GM19455 (cell line): Measurements from ENCODE around the gene COL24A1.
"Not testable (repeated sequence)": the region's sequence is repeated elsewhere in the genome, so short reads cannot be mapped to it uniquely, and the experiment has no call there.

Experiments
- ATAC-seq: cut with Tn5 transposase; IDR thresholded peaks from one replicate; pipeline ENCODE4 v1.9.1; 2021; ENCODE audit not compliant: unreplicated experiment

The COL24A1 gene

GRCh38 chr1:86084998-86085397 lies 71.6 kb downstream of the COL24A1 start:
- ATAC-seq: no peak

DNA sequence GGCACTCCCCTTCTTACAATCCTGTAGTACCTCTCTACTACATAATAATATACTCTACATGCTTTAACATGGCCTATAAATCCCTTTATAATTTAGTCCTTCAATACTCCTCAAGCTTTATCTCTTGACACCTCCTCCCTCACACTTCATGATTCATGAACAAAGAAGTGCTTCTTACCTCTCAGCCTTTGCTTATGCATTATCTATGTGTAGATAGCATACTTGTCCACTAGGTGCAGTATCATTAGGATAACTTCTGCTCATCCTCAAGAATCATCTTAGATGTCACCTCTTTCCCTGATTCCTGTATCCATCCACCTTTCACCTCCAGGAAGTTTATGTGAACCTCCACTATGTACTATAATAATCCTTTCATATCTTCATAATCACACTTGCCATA lies 74.4 kb downstream of the COL24A1 start:
- no peak for ATAC-seq

DNA sequence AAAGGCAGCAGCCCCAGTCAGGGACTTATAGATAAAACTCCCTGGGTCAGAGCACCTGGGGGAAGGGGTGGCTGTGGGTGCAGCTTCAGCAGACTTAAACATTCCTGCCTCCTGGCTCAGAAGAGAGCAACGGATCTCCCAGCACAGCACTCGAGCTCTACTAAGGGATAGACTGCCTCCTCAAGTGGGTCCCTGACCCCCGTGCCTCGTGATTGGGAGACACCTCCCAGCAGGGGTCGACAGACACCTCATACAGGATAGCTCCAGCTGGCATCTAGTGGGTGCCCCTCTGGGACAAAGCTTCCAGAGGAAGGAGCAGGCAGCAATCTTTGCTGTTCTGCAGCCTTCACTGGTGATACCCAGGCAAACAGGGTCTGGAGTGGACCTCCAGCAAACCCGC lies 84.1 kb downstream of the COL24A1 start:
- ATAC-seq: not testable (repeated sequence)

DNA sequence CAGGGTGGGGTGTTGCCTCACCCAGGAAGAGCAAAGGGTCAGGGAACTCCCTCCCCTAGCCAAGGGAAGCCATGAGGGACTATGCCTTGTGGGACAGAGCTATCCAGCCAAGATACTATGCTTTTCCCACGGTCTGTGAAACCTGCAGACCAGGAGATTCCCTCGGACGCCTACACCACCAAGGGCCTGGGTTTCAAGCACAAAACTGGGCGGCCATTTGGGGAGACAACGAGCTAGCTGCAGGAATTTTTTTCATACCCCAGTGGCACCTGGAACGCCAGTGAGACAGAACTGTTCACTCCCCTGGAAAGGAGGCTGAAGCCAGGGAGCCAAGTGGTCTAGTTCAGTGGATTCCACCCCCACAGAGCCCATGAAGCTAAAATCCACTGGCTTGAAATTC lies 84.7 kb downstream of the COL24A1 start:
- not testable (repeated sequence) for ATAC-seq

GRCh38 chr1:86069757-86070145 lies 86.8 kb downstream of the COL24A1 start:
- ATAC-seq: no peak

DNA sequence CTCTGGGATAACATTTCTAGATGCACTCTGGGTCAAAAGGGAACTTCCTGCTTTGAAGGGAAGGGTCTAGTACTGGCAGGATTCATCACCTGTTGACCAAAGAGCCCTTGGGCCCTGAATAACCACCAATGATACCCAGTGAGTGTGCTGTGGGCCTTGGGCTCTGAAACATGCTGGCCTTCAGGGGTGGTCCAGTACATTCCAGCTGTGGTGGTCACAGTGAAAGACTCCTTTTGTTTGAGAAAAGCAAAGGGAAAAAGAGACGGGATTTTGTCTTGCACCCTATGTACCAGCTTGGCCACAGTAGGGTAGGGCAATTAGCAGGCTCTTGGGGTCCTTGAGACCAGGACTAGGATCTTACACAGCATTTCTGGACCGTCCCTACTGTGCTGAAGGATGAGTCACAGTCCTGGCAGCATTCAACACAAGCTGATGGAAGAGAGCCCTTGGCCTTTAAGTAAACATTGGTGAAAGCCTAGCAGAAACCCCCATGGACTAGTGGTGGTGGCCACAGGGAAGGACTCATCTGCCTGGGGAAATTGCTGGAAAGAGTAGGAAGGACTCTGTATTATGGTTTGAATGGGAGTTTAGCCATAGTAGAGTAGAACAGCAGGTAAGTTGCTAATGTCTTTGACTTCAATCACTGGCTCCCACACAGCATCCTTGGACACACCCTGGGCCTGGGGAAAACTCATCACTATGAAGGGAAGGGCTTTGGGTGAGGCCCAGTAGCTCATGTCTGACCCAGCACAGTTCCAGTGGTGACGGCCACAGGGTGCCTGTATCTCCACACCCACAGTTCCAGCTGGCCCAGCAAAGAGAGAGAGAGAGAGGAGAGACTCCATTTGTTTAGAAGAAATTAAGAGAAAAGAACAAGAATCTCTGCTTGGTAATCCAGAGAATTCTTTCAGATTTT lies 87.5 kb downstream of the COL24A1 start:
- ATAC-seq: no peak

DNA sequence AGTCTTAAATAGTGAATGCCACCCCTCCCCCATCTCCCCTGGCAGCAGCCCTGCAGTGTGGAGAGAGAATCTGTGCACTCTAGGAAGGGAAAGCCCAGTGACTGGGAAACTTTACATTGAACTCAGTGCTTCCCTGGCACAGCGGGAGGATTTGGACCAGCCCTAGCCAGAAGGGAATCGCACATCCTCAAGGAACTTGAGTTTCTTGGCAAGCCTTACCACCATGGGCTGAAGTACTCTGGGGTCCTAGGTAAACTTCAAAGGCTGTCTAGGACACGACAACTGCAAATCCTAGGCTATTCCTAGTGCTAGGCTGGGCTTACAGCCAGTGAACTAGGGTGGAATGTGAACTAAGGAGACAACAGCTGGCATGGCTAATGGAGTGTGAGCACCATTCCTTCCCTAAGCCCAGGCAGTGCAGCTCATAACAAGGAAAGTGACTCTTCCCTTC lies 88.3 kb downstream of the COL24A1 start:
- ATAC-seq: no peak

DNA sequence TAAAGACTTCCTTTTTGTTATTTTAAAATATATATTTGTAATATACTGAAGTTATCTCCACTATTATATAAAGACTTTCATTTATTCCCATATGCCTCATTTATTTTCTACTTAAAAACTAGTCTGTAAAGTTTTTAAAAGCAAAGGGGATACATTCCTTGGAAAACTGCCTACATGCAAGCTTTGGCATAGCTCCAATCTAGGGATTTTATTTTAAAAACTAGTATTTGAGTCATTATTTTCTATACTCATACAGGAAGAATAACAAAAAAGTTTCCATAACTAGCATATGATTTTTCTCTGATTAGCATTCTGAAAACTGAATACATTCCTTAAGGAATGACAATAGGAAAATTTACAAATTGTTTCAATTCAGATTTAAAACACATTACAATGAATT lies 88.9 kb downstream of the COL24A1 start:
- ATAC-seq: no peak

- no peak for ATAC-seq
These were observed 91.7 kb downstream of the COL24A1 start for GRCh38 chr1:86064899-86065298.

GRCh38 chr1:86063721-86064120 lies 92.9 kb downstream of the COL24A1 start:
- ATAC-seq: no peak

DNA sequence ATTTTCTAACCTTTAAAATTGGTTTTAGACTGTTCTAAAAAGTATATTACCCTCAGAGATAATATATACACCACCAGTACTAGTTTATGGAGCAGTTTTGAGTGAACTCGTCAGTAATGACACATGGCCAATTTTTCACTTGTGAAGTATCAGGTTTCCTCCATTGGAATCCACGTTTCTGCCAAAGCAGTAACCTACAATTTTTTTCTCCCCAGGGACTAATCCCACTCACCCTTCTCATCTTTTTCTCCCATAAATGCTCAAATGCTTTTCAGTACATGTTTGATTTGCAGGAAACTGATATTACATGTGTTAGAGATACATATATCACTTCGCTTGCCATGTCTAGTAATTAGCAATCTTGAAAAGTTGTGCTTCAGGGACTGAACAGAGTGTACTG lies 94.1 kb downstream of the COL24A1 start:
- no peak for ATAC-seq

- ATAC-seq: peak; percentile 60
These were observed 95.0 kb downstream of the COL24A1 start for GRCh38 chr1:86061551-86061990.

DNA sequence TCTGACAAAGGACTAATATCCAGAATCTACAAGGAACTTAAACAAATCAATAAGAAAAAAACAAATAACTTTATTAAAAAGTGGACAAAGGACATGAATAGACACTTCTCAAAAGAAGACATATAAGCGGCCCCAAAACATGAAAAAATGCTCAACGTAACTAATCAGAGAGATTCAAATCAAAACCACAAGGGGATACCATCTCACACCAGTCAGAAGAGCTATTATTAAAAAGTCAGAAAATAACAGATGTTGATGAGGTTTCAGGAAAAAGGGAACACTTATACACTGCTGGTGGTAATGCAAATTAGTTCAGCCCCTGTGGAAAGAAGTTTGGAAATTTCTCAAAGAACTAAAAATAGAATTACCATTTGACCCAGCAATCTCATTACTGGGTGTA lies 102.2 kb downstream of the COL24A1 start:
- ATAC-seq: no peak

GRCh38 chr1:86052948-86053698 lies 103.4 kb downstream of the COL24A1 start:
- ATAC-seq: peak; percentile 70

- no peak for ATAC-seq
These were observed 121.5 kb downstream of the COL24A1 start for GRCh38 chr1:86035101-86035500.

GRCh38 chr1:86030180-86030579 lies 126.4 kb downstream of the COL24A1 start:
- no peak for ATAC-seq

- peak; percentile 50 for ATAC-seq
These were observed 138.2 kb downstream of the COL24A1 start for GRCh38 chr1:86018283-86018923.

- ATAC-seq: peak; percentile 70
These were observed 140.4 kb downstream of the COL24A1 start for GRCh38 chr1:86016076-86016759.

- ATAC-seq: no peak
These were observed 141.2 kb downstream of the COL24A1 start for GRCh38 chr1:86015375-86015774.

DNA sequence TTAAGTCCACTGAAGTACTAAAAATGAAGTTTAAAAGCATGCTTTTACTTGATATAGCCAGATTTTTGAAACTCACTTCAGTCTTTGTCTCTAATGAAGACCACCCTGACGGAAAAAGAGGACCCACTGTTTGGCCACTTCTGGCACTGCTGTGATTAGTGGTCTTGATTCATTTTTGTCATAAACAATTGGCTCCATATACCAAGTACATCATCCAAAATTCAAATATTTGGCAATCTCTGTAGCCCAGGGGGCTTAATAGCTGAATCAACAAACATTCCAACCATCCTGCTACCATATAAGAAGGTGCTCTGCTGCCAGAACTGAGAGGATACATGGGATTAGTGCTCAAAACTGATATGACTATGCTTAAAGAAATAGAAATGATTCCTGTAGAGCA lies 156.0 kb downstream of the COL24A1 start:
- no peak for ATAC-seq
